Fibroblast of pulmonary artery (primary cell): ENCODE results near the gene IFFO2.
A peak's percentile ranks its signal among the peaks of the same experiment; 100 is the strongest.

Source experiments
- DNase-seq: peaks from one replicate; pipeline ENCODE4 v3.0.0-alpha.2; 2010; ENCODE audit warnings: low read depth
- H3K4me3 ChIP-seq: replicated peaks from 2 replicates; pipeline ENCODE4 v1.5.1; 2011; ENCODE audit warnings: low read depth, mild to moderate bottlenecking, control low read depth, low read length, moderate library complexity
- CTCF ChIP-seq: IDR thresholded peaks from 2 replicates; pipeline ENCODE4 v1.5.1; 2011; ENCODE audit warnings: mild to moderate bottlenecking, control low read depth, low read length, inconsistent platforms; ENCODE audit errors: missing control alignments

Gene IFFO2

DNA sequence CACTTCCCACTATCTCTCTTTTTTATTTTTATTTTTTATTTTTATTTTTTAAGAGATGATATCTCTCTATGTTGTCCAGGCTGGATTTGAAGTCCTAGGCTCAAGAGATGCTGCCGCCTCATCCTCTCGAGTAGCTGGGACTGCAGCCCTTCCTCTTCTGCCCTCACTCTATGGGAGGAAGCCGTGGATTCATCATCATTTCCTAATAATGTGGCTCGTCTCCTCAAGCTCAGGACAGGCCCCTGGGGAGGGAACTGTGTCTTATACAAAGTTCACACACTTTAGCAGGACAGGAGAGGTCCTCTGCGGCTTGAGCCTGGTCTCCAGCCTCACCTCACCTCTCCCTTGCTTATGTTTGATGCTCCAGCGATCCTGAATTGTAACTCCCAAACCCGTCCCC is 16.5 kb upstream of the IFFO2 start:
- no peak for TF ChIP-seq CTCF
- H3K4me3 ChIP-seq = no peak overlapping the region
- peak; percentile 39 for DNase-seq

DNA sequence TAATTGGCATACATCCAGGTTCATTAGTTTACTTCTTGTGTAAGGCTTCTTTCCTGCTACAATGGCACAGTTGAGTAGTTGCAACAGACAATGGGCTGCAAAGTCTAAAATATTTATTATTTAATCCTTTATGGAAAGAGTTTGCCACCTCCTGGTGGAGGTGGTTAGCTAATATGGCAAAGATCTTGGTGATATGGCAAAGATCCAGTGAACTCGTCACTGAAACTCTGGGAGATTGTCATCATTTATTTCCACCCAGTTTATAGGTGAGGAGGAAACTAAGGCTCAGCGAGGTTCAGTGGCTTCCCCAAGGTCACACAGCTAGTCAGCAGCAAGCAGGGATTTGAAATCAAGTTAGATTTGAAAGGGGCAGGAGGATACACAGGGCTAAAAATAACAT is 16.1 kb upstream of the IFFO2 start:
- H3K4me3 ChIP-seq = no peak overlapping the region
- DNase-seq = peak; percentile 44
- TF ChIP-seq CTCF = peak; percentile 27

- DNase-seq = no peak
- H3K4me3 ChIP-seq = no peak overlapping the region
- no peak for TF ChIP-seq CTCF
These were observed 14.3 kb upstream of the IFFO2 start for GRCh38 chr1:18970762-18971161.

- no peak for TF ChIP-seq CTCF
- DNase-seq = no peak
- no peak overlapping the region for H3K4me3 ChIP-seq
These were observed 13.9 kb upstream of the IFFO2 start for GRCh38 chr1:18970358-18970757.

DNA sequence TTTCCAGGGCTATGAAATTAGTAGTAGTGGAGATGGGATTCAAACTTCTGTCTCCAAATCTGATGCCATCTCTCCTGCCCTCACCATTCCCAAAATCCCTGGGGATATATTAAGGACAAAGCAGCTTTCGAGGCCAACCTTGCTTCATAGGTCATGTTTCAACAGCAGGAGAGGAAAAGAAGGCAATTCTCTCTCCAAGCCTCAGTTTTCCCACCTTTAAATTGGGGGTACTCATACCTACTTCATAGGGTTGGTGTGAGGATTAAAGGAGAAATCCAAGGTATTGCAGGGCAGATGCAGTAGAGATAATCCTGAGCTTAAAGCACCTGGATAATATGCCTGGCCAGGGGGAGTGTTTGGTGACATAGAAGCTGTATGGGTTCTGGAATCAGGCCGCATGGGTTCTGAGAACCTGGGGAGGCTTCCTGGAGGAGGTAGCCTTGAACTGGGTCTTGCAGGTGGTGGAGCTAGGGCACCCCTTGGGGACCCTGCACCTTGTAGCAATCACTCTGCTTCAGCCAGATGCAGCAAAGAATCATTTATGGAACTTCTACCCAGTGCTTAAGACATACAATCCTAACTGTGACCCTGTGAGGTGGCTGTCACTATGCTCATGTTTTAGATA is 10.7 kb upstream of the IFFO2 start:
- TF ChIP-seq CTCF = no peak
- no peak for DNase-seq

GRCh38 chr1:18965206-18966173 is 9.0 kb upstream of the IFFO2 start:
- H3K4me3 ChIP-seq = no peak overlapping the region
- peak; percentile 63 for DNase-seq
- no peak for TF ChIP-seq CTCF

More for the DNA sequence above, 10.7 kb upstream of the IFFO2 start:
- H3K4me3 ChIP-seq = no peak overlapping the region
